22Rv1 (cell line): Measurements from ENCODE around the gene PHLDA2.

ENCODE experiments used
- CTCF ChIP-seq: fragments of 450-650 bp; IDR thresholded peaks from 2 replicates; pipeline ENCODE4 v1.5.1; 2017; ENCODE audit warnings: mild to moderate bottlenecking
- ZFX ChIP-seq: fragments of 450-650 bp; IDR thresholded peaks from 2 replicates; pipeline ENCODE4 v1.6.1; 2017; ENCODE audit warnings: antibody characterized with exemption, borderline replicate concordance

GRCh38 chr11:2885678-2886081 lies 43.5 kb downstream of the PHLDA2 start, which contains the start of gene CDKN1C:
- TF ChIP-seq CTCF = no peak
- no peak for TF ChIP-seq ZFX
